Endothelial cell of umbilical vein (primary cell): ENCODE data around the gene KPNB1. TPM values are rescaled to one million over a fixed set of nuclear protein-coding genes. Genes with fewer than 3 reads are reported as not detected.

ENCODE experiments used
- BruUV-seq: library from RNA; stranded (reverse); fragments of 400-500 nt; replicated peaks from 2 replicates; lab custom pipeline; 2021; lab: Mats Ljungman, UMichigan
- CTCF ChIA-PET: fragments of 300-600, 350-600 bp; sonication (Branson Sonifier 250); formaldehyde crosslinking; loops from one replicate; lab custom pipeline; 2021; ENCODE audit warnings: antibody characterized with exemption, inconsistent platforms; lab: Charles Lee
- POLR2A ChIA-PET: fragments of 300-600, 350-600 bp; sonication (Branson Sonifier 250); formaldehyde crosslinking; loops from one replicate; lab custom pipeline; 2021; ENCODE audit warnings: antibody characterized with exemption, inconsistent platforms; lab: Charles Lee
- DNase-seq: peaks from one replicate; pipeline ENCODE4 v3.0.0-alpha.2; 2011; ENCODE audit warnings: low read depth, low spot score
- FAIRE-seq: peaks from 2 replicates; lab custom pipeline; 2011; peaks lifted over from hg19 to GRCh38; lab: Jason Lieb, UNC
- H2AFZ ChIP-seq: 2 replicates; pipeline ENCODE4 v1.6.0; 2012; ENCODE audit warnings: low read depth, low read length, control low read depth, inconsistent platforms
- H3K27ac ChIP-seq: 2 replicates; pipeline ENCODE4 v1.5.1; 2011; ENCODE audit warnings: low read depth, mild to moderate bottlenecking, control low read depth, low read length, moderate library complexity; ENCODE audit not compliant: insufficient read depth
- H3K27me3 ChIP-seq, 2 experiments: 2 replicates each; pipeline versions ENCODE4 v1.6.0 to v1.6.1; 2011; ENCODE audit warnings: low read length in 2 of 2, mixed read lengths in 1 of 2; ENCODE audit not compliant: control insufficient read depth in 2 of 2, insufficient read depth in 2 of 2
- H3K36me3 ChIP-seq, 2 experiments: 2 replicates in 1 of 2; 3 replicates in 1 of 2; pipeline ENCODE4 v1.5.1; 2011; ENCODE audit warnings: low read length in 2 of 2, mild to moderate bottlenecking in 1 of 2, moderate library complexity in 1 of 2; ENCODE audit not compliant: control insufficient read depth in 2 of 2, insufficient read depth in 2 of 2; ENCODE audit errors: extremely low read depth in 1 of 2
- H3K4me1 ChIP-seq: 3 replicates; pipeline ENCODE4 v1.5.1; 2011; ENCODE audit warnings: mild to moderate bottlenecking, low read length; ENCODE audit not compliant: control insufficient read depth, insufficient read depth; ENCODE audit errors: extremely low read depth
- H3K4me2 ChIP-seq: 2 replicates; pipeline ENCODE4 v1.6.1; 2011; ENCODE audit warnings: low read length, control low read depth, mixed read lengths; ENCODE audit not compliant: insufficient read depth
- H3K4me3 ChIP-seq, 3 experiments: fragments of 200-600 bp in 1 of 3; sonication (generic), shearing (Covaris generic) in 1 of 3; replicated peaks in 1 of 3; 2 replicates each; pipeline ENCODE4 v1.5.1; 2011 to 2016; ENCODE audit warnings: control low read depth in 3 of 3, low read length in 3 of 3, mild to moderate bottlenecking in 2 of 3, inconsistent platforms in 1 of 3, low read depth in 1 of 3, moderate library complexity in 1 of 3; ENCODE audit not compliant: insufficient read depth in 1 of 3
- H3K79me2 ChIP-seq: 2 replicates; pipeline ENCODE4 v1.6.0; 2012; ENCODE audit warnings: low read length, inconsistent platforms; ENCODE audit not compliant: control insufficient read depth, insufficient read depth
- H3K9ac ChIP-seq: replicated peaks from 2 replicates; pipeline ENCODE3; 2011; ENCODE audit warnings: low read length, control low read depth; ENCODE audit not compliant: insufficient read depth; ENCODE audit errors: extremely low read depth
- H3K9me1 ChIP-seq: replicated peaks from 3 replicates; pipeline ENCODE4 v1.6.0; 2011; ENCODE audit warnings: mild to moderate bottlenecking, low read length; ENCODE audit not compliant: control insufficient read depth, insufficient read depth; ENCODE audit errors: extremely low read depth
- H3K9me3 ChIP-seq: replicated peaks from 2 replicates; pipeline ENCODE4 v1.5.1; 2012; ENCODE audit warnings: low read length, inconsistent platforms; ENCODE audit not compliant: control insufficient read depth, insufficient read depth
- H4K20me1 ChIP-seq: replicated peaks from 2 replicates; pipeline ENCODE3; 2011; ENCODE audit warnings: mild to moderate bottlenecking, low read length; ENCODE audit not compliant: control insufficient read depth, insufficient read depth; ENCODE audit errors: extremely low read depth
- EZH2 ChIP-seq: IDR thresholded peaks from 2 replicates; pipeline ENCODE4 v1.6.1; 2012; ENCODE audit warnings: borderline replicate concordance, low read depth, mild to moderate bottlenecking, moderate library complexity, low read length, inconsistent platforms; ENCODE audit not compliant: severe bottlenecking
- FOS ChIP-seq: IDR thresholded peaks from 2 replicates; pipeline ENCODE4 v1.6.1; 2011; ENCODE audit warnings: mild to moderate bottlenecking, low read length, moderate library complexity, borderline replicate concordance; ENCODE audit not compliant: insufficient read depth
- GATA2 ChIP-seq: IDR thresholded peaks from 2 replicates; pipeline ENCODE4 v1.7.0; 2011; ENCODE audit warnings: low read depth, mild to moderate bottlenecking, moderate library complexity, mixed read lengths, low read length; ENCODE audit not compliant: insufficient read length, insufficient read depth
- JUN ChIP-seq: IDR thresholded peaks from 2 replicates; pipeline ENCODE4 v1.6.1; 2011; ENCODE audit warnings: borderline replicate concordance, low read depth; ENCODE audit not compliant: insufficient read length, insufficient read depth
- MYC ChIP-seq: IDR thresholded peaks from one replicate; pipeline ENCODE4 v1.6.1; 2011; ENCODE audit warnings: mild to moderate bottlenecking, low read depth, low read length
- POLR2A ChIP-seq: IDR thresholded peaks from 2 replicates; pipeline ENCODE4 v1.6.1; 2012; ENCODE audit warnings: low read depth, mild to moderate bottlenecking, control low read depth, low read length
- POLR2AphosphoS5 ChIP-seq: IDR thresholded peaks from 2 replicates; pipeline ENCODE4 v1.6.1; 2012; ENCODE audit warnings: low read depth, mild to moderate bottlenecking, control low read depth, low read length, moderate library complexity; ENCODE audit not compliant: insufficient read depth
- dilution Hi-C: fragments of 300-500 bp; cut with MboI; formaldehyde crosslinking; loops from one replicate; pipeline ENCODE4 v1.15.0; 2019; ENCODE audit warnings: low sequenced_read_pairs; ENCODE audit not compliant: extremely low pct_ligation_motif_present
- intact Hi-C: fragments of 100-400 bp; cut with micrococcal nuclease; formaldehyde crosslinking; loops from one replicate; pipeline ENCODE4 v1.10.0; 2022
- polyA plus RNA-seq, 4 experiments: library from polyadenylated mRNA; depleted of rRNA in 3 of 4; stranded (reverse) in 3 of 4; unstranded in 1 of 4; fragments of >200 nt; gene quantifications; 2 replicates each; pipeline versions ENCODE4 v1.2.1 to v1.2.3, GENCODE V29; 2011 to 2012; ENCODE audit warnings: missing spikeins in 1 of 4
- total RNA-seq: library from RNA; stranded (reverse); gene quantifications from 2 replicates; pipeline ENCODE4 v1.2.3, GENCODE V29; 2021
- TF ChIP-seq, protein P1 (sequence below): IDR thresholded peaks from 2 replicates; pipeline ENCODE4 v1.6.1; 2011; ENCODE audit not compliant: insufficient read depth, insufficient read length
- TF ChIP-seq, protein P2 (sequence below), 2 donors: IDR thresholded peaks; 1 replicate in 1 of 2; 2 replicates in 1 of 2; pipeline ENCODE4 v1.5.1; 2011; ENCODE audit warnings: low read length in 2 of 2, mild to moderate bottlenecking in 2 of 2, moderate library complexity in 2 of 2, control low read depth in 1 of 2, inconsistent platforms in 1 of 2, low read depth in 1 of 2; ENCODE audit not compliant: insufficient read depth in 1 of 2; ENCODE audit errors: extremely low read depth in 1 of 2

KPNB1 gene
- total and polyA plus RNA-seq, 2 donors (not counting 3 experiments of a cell fraction or from before 2014, with no cell fraction given), result 119 to 495 TPM

DNA sequence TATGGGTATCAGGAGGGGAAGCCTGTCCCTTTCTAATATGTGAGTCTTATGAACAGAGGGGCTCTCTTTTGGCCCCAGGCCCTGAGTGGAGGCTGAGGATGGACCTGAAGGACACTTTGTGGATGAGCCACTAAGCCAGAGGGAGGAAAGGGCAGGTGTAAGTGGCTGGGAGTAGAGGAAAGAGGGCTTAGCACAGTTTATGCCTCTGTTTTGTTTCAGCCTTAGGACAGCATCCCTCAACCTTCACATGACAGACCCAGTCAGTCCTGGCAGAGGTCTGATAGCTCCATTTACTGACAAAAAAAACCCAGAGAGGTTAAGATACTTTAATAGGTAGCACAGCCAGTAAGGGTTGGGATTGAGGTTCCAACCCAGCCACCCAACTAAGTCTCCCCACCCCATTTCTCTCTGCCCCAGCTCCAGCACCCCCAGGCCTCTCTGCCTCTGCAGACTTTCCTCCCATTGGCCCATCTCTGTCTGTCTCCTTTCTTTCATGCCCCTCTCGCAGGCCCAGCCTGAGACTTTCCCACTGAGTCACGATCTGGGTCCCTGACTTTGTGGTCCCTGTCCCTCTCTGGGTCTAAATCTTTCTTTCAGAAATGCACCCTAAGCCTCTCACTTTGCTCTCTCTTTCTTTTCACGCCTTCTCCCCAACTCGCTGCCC is 78.6 kb downstream of the KPNB1 start:
- Histone ChIP-seq H3K27ac (no peak overlapping the region), H3K27me3 (peaks cover 21 to 24% of the 10 kb centered on the region in 2 experiments), H3K36me3 (no peaks in the 10 kb centered on the region), H4K20me1 (no peaks in the 10 kb centered on the region), H3K79me2 (no peaks in the 10 kb centered on the region), H3K9me1 (no peaks in the 10 kb centered on the region), H3K4me1 (no peaks in the 10 kb centered on the region), H2AFZ (no peak overlapping the region), H3K9me3 (no peaks in the 10 kb centered on the region), H3K4me2 (no peak overlapping the region), H3K9ac (no peak overlapping the region), H3K4me3 (no peak overlapping the region)
- dilution Hi-C loops (no loop called here), intact Hi-C loops (no loop called here)
- CTCF ChIA-PET, result no interaction called here
- BruUV-seq, result no TSS peak
- no peak for DNase-seq
- TF ChIP-seq MYC, result no peak
- TF ChIP-seq GATA2, result no peak
- TF ChIP-seq POLR2AphosphoS5, result no peak
- no peak for TF ChIP-seq JUN
- TF ChIP-seq POLR2A, result no peak
- no peak for TF ChIP-seq FOS
- TF ChIP-seq, protein P1, sequence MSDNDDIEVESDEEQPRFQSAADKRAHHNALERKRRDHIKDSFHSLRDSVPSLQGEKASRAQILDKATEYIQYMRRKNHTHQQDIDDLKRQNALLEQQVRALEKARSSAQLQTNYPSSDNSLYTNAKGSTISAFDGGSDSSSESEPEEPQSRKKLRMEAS, result no peak
- POLR2A ChIA-PET, result no interaction called here
- FAIRE-seq, result no peak

DNA sequence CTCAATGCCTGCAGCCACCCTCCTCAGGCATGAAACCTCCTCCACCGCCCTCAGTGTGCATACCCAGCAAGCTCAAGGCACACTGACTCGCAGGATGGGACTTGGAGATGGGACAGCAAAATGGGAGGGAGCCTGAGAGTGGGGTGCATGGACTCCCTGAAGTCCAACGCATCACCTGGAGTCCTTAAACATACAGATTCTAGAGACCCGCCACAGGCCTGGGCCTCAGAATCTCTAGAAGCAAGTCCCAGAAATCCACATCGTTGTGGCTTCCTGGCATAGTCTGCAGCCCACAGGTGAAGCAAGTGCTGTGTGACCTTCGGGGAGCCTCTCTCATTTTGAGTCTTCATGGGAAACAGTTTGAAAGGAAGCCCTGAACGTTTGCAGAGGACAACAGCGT is 79.8 kb downstream of the KPNB1 start:
- TF ChIP-seq POLR2AphosphoS5 (no peak), FOS (no peak), MYC (no peak), JUN (no peak), EZH2 (no peak)
- TF ChIP-seq, protein P1, result no peak
- TF ChIP-seq, protein P2, sequence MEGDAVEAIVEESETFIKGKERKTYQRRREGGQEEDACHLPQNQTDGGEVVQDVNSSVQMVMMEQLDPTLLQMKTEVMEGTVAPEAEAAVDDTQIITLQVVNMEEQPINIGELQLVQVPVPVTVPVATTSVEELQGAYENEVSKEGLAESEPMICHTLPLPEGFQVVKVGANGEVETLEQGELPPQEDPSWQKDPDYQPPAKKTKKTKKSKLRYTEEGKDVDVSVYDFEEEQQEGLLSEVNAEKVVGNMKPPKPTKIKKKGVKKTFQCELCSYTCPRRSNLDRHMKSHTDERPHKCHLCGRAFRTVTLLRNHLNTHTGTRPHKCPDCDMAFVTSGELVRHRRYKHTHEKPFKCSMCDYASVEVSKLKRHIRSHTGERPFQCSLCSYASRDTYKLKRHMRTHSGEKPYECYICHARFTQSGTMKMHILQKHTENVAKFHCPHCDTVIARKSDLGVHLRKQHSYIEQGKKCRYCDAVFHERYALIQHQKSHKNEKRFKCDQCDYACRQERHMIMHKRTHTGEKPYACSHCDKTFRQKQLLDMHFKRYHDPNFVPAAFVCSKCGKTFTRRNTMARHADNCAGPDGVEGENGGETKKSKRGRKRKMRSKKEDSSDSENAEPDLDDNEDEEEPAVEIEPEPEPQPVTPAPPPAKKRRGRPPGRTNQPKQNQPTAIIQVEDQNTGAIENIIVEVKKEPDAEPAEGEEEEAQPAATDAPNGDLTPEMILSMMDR (IDR thresholded peaks at IDR 0.05; ENCODE audit: extremely low read depth in 1 of 2, insufficient read depth in 1 of 2, low read depth in 1 of 2, low read length in 2 of 2), result no peak

More for the DNA sequence above, 79.8 kb downstream of the KPNB1 start:
- Histone ChIP-seq H3K4me1 (no peaks in the 10 kb centered on the region), H3K36me3 (no peaks in the 10 kb centered on the region), H3K27me3 (peaks cover 30 to 31% of the 10 kb centered on the region in 2 experiments), H3K9me3 (no peaks in the 10 kb centered on the region), H3K27ac (no peak overlapping the region), H3K79me2 (no peaks in the 10 kb centered on the region), H2AFZ (no peak overlapping the region), H3K4me2 (no peak overlapping the region), H3K9me1 (no peaks in the 10 kb centered on the region), H3K4me3 (no peak overlapping the region), H3K9ac (no peak overlapping the region), H4K20me1 (no peaks in the 10 kb centered on the region)
- POLR2A ChIA-PET, result no interaction called here
- no TSS peak for BruUV-seq
- dilution Hi-C loops, result no loop called here
- CTCF ChIA-PET, result no interaction called here
- intact Hi-C loops, result no loop called here
- DNase-seq, result no peak
- no peak for FAIRE-seq
